ENCODE data around the gene MLEC. TPM values are rescaled to one million over a fixed set of nuclear protein-coding genes. Genes with fewer than 3 reads are reported as not detected.

The MLEC gene
- total and polyA plus RNA-seq, 9 of the 15 experiments (the other 6 are each of a cell fraction or from before 2014, with no cell fraction given), result 18.5 to 108 (median 57.8) TPM

GRCh38 chr12:120643574-120643973 is 43.4 kb upstream of the MLEC start:
- intact Hi-C loops (cut with micrococcal nuclease) (loop anchor here (10.0 kb wide), 2 partner anchors 209 to 319 kb away; partner anchors contain the start of genes COX6A1 and PLA2G1B), in situ Hi-C loops (cut with MboI) (no loop called here)
- TF ChIP-seq CHD7 (IDR thresholded peaks at IDR 0.05; ENCODE audit: low read depth, low read length), result no peak
- no peak for TF ChIP-seq POU5F1 (IDR thresholded peaks at IDR 0.05; ENCODE audit: borderline replicate concordance, low read depth, low read length, partially characterized antibody)
- TF ChIP-seq DNMT1 (IDR thresholded peaks at IDR 0.05), result no peak
- no peak for TF ChIP-seq XRCC4 (IDR thresholded peaks at IDR 0.05; ENCODE audit: extremely low read depth, insufficient read depth, insufficient read length)
- Histone ChIP-seq H2AFZ (ENCODE audit: low read depth, low read length) (no peak overlapping the region), H3K27ac (ENCODE audit: extremely low read depth, low read depth, low read length) (no peak overlapping the region), H3K4me1 (replicated peaks in 1 of 2; ENCODE audit: control insufficient read depth in 2 of 2, insufficient read depth in 2 of 2, low read length in 2 of 2) (peaks cover 0 to 19% of the 10 kb centered on the region in 2 experiments; a peak in 3 of 5 replicates), H4K20me1 (replicated peaks; ENCODE audit: control insufficient read depth, insufficient read depth, low read length) (no peaks in the 10 kb centered on the region; the same call in 1 of the 2 replicates), H3K36me3 (ENCODE audit: control insufficient read depth, insufficient read depth, low read length) (no peaks in the 10 kb centered on the region), H3K79me2 (ENCODE audit: control insufficient read depth, insufficient read depth, low read length) (no peaks in the 10 kb centered on the region), H3K4me3 (no peak overlapping the region), H3K9me3 (replicated peaks; ENCODE audit: control insufficient read depth, insufficient read depth, low read depth, low read length) (no peaks in the 10 kb centered on the region), H3K27me3 (ENCODE audit: control insufficient read depth in 2 of 2, insufficient read depth in 2 of 2, low read length in 2 of 2) (peaks cover 28 to 38% of the 10 kb centered on the region in 2 experiments), H3K9ac (ENCODE audit: insufficient read depth in 1 of 2, low read depth in 2 of 2, low read length in 2 of 2) (no peak overlapping the region), H3K9me1 (ENCODE audit: control insufficient read depth, insufficient read depth, low read length) (no peaks in the 10 kb centered on the region), H3K4me2 (ENCODE audit: insufficient read depth, low read length) (no peak overlapping the region)
- DNase-seq (ENCODE audit: extremely low read depth in 1 of 4, low spot score in 3 of 4) (no peak), FAIRE-seq (no peak), ATAC-seq (no peak)
- 1% methylated on average over 4 of the region's 4 CpGs for WGBS (ENCODE audit: insufficient coverage, low coverage, missing lambda C conversion rate)
- CTCF ChIA-PET (ENCODE audit: low intra/inter-chr PET ratio), result interaction anchor here (0.7 kb wide), 1 partner anchor 153 kb away, joined by 3 read pairs; no protein-coding TSS in a partner anchor
- BruUV-seq (replicated peaks), result no TSS peak
- POLR2A ChIA-PET, result no interaction called here
